Islet precursor cell (in vitro differentiated cells): ENCODE data around the gene WDR1.

Experiments
- DNase-seq: peaks from one replicate; pipeline ENCODE4 v3.0.0-alpha.2; 2018

The WDR1 gene, protein sequence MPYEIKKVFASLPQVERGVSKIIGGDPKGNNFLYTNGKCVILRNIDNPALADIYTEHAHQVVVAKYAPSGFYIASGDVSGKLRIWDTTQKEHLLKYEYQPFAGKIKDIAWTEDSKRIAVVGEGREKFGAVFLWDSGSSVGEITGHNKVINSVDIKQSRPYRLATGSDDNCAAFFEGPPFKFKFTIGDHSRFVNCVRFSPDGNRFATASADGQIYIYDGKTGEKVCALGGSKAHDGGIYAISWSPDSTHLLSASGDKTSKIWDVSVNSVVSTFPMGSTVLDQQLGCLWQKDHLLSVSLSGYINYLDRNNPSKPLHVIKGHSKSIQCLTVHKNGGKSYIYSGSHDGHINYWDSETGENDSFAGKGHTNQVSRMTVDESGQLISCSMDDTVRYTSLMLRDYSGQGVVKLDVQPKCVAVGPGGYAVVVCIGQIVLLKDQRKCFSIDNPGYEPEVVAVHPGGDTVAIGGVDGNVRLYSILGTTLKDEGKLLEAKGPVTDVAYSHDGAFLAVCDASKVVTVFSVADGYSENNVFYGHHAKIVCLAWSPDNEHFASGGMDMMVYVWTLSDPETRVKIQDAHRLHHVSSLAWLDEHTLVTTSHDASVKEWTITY

DNA sequence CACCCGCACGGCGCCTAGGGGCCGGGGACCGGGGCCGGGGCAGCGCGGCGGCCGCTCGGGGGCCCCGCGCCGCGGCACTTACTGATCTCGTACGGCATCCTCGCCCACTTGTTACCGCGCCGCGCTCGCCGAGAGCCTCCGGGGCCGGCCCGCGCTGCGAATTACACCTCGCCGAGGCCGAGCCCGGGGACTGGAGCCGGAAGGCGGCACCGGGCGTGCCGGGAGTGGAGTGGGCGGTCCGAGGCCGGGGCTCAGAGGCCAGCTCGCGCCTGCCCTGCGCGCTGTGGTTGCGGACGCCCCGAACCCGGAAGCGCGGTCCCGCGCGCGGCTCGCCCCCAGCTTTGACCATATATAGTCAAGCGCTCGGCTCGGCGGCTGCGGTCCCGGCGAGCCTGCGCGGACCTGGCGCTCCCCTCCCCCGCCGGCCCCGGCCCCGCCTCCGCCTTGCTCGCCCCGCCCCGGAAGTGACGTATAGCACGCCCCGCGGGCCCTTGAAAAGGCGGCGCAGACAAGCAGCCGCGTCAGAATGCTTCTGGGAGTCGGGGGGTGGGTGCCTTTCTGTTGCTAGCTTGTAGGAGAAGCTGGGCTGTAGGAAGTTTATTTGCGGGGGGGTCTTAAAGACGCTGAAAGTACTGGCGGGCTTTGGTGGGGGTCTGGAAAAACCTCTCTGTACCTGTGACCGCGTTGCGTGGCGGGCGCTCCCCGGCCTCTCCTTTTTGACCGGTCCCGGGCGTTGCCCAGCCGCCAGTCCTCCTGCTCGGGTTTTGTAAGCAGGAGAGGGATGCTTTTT is at the start of gene WDR1:
Gene WDR1, minus strand, starts transcription at position 231 of the 790 bp plus-strand sequence. Its CDS starts 133 bp downstream, at position 98.
- DNase-seq = peak; percentile 98

DNA sequence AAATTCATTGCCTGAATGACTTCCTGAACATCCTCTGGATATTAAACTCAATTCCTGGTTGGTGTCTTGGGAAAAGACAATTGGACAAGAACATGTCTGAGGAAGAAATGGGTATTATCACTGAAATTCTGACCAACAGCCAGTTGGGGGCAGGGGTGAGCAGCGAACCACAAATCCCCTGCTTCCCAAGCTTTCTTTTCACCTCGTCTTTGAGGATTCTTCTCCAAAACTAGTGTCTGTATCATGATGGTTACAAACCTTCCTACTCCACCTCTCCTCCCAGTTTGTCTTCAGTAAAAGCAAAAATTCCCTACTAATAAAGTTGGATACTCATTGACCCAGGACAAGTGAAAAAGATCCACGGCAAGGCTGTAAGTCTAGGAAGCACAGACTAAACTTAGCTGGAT is 48.3 kb upstream of the WDR1 start:
- peak; percentile 73 for DNase-seq

DNA sequence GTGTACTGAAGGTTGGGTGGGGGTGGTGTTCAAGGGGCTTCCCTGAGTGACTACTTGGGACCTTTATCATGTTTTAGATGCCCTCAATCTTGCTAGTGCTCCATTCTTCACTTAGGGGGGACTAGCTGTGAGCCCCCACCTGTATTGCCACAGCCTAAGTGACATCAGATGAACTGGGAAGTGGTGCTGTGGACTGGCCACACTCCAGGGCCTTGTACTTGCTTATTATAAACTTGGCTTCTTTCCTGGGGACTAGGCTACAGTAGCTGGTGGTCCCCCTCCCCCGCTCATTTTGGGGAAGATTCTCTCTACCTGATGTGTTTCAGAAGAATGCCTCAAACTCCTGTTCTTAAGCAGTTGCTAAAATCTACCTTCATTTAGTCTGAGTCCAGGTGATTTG is 46.7 kb upstream of the WDR1 start:
- no peak for DNase-seq

DNA sequence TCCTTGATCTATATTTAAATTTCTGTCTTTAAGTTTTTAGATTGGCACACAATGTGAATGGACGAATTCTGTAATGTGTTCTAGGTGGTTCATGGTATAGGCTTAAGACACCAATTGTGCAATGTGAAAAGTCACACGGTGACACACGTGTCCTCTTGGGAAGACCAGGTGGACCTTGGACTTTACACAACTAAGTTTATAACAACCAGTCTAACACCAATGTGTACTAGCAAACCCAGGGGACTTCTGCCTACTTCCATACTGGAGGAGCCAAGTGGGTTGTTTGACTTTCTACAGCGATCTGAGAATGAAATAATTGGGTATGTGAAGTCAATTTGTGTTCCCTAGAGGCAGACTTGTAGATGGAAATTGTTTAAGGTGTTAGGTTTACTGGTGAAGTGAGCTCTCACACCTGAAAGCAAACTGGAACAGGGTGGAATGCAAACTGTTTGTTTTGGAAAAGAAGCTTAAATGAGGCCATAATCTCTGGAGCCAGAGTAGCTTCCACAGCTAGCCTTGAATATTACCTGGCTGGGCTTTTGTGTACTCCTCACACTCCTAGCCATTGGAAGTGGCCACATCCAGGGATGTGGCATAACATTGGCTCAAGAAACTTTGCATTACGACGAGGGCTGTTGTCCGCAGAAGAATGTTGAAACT is 45.9 kb upstream of the WDR1 start:
- DNase-seq = no peak

DNA sequence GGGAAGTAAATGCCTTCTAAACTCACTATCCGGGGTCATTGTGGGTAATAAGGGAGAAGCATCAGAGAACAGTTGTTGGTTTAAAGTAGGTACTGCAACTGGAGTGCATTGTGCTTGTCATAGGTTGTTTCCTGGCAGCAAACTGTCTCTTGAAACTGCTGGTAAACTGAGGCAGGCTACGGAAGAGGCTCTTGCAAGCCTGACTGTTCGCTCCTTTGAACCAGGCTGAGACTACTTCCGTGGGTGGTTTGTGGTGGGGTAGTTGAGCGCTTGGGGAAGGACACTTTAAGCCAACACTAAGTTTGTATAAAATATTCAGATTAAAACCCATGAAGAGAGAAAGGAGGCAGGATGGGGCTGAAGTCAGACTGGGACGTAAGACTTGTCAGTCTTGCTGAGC is 45.2 kb upstream of the WDR1 start:
- no peak for DNase-seq

DNA sequence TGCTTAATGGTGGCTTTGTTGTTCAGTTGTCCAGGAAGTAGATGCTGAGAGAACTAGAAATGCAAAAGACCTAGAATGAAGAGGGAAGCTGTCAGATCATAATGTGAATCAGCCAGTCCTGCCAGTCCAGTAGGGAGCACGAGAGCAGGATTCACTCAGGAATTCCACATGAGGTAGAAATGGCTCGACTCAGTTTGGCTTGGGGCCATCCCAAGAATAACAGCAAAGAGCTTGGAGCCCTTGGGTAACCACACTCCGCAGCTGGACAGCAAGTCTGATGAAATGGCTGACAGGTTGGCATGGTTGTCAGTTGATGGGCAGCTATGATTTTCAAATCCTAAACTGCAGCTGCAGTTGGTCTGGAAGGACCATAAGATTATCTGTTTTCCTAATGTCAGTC is 44.5 kb upstream of the WDR1 start:
- DNase-seq = no peak

DNA sequence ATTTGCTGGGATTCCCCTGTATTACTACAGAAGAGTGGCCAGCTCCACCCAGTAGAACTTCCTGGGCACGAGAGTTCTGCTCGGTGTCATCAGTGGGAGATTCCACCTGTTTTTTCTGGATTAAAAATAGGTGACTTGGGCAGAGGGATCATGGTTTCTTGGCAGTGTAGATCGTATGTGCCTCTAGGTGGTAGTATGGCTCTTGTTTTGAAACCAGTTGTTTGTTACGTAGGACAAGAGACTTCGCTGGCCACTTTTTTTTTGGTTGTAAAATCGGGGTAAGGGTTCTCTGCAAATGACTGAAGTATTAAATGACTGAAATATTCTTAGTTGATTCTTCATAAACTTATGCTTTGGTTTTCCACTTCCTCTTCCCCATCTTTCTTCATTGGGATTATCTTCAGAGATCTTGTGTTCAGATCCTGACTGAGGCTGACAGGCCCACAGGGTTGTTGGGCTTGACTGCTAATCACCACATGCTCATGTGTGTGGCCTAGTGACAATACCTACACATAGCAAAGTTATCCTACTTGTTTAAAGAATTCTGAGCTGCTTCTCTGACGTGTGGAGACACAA is 43.8 kb upstream of the WDR1 start:
- no peak for DNase-seq

DNA sequence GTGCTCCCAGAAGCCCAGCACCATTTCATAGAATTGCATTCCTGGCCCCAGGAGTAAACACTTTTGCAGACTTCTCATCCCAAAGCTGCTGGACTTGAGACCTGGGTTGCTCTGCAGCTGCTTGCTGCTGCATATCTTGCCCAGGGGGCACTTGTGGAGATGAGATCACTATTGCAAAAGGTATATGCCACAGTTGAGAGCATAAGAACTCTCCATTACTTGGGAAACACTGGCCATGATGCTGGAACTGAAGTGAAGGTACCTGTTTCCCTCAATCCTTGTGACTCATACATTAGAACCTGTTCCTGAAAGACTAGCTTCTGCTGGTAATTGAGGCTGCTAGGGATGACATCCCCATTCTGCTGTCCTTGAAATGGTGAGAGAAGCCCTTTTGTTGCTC is 43.1 kb upstream of the WDR1 start:
- peak; percentile 65 for DNase-seq

DNA sequence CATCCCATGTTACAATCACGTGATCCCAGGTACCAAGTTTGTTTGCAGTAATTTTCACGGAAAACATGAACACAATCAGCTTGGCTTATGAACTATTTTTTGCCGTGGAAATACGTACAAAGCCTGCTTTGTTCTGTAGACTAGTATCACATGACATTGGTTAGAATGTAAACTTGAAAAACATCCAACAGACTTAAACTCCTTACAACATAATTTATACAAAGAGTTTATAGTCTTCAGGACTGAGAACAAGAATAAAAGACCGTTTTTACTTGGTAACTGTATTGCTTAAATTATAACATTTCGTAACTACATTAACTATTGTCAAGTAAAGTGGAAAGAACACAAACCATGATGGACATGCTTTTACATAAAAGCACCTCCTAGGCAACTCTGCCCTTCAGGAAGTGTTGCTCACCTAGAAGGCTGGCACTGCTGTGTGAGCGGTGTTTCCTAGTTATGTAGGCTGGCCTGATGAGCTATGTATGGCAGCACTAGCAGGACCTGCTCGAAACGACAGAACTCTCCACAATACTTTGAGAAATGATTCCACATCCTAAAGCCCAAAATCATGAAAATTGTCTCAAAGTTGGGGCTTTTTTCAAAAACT is 41.8 kb upstream of the WDR1 start:
- no peak for DNase-seq

DNA sequence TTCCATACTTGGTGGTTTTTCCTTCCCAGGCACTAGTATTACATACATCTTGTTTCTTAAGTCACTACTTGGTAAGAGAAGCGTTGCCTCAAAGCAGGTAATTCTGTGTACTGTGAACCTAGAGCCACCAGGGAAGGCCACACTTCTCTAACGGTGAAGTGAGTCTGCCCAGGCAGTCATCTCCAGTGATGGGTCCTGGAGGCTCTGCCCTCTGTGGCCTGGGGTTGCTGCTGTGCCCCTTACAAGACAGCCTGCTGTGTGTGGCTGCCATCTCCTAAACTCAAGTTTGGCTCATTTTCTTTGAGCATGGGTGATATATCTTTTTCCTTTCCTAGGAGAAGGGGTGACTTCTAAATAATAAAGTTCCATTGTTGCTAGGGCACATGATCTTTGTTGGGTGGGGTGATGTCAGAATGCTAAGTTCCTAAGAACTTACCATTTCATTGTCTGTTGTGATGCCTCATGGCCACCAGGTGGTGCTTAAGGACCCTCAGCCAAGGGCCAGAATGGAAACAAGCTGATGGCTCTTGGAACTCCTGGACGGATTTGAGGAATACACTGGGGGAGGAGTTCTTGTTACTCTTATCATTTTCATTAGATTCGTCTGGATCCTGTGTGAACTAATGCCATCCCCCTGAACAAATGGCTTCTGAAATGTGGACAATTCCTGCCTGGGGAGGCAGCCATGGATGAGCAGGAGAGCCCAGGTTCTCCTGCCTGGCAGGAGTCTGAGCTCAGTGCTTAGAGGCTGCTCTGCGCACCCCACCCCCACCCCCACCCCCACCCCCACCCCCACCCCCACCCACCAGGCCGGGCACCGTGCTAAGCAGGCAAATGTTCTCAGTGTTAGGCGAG is 41.1 kb upstream of the WDR1 start:
- peak; percentile 82 for DNase-seq

DNA sequence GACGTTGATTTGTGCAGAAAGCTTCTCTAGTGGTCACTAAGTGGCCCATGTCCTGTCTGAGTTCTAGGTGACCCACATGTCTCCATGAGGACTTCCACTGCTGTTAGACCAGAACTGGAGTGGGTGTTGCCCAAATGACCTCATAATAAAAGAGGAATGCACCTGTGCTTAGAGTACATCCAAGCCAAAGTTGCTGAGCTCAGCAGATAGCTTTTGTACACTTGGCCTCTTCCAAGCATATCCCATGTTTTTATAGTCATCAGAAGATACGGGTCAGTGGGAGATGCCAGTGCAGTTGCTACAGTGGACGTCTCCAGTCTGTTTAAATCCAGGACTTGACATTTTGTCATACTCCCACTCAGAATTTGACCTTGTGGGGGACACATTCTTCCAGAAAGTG is 37.6 kb upstream of the WDR1 start:
- DNase-seq = no peak

DNA sequence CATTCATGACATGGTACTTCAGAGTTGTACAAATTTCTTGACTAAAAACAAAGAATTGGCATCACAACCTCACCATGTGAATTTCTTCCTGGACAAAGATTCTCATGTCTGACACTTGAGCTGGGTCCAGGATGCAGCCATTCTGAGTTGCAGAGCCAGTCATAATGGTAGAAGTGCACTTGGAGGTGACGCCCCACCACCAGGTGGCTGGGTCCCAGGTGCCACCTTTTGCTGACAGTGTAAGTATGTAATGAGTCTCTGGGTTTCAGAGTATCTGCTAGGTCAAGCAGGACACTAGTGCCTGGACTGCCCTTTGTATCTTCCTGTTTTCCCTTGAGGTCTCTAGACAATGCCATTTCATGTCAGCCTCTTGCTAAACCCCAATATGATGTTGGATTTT is 36.6 kb upstream of the WDR1 start:
- DNase-seq = no peak

DNA sequence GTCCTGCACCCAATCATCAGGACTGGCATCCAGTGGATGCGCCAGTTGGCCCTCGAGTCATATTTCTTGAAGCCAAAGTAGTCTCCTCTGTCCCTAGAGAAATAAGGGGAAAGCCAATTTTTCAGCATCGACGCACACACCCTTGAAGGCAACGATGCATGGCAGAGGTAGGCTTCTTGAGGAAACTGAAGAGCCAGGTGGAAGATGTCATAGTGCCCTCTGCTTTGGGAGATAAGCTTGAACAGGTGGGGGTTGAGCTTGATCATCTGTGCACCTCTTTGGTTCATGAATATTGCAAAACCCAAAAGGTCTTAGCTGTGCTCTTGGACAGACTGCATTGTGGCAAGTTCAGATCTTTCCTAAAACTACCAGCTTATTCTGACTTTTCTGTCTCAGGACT is 34.6 kb upstream of the WDR1 start:
- no peak for DNase-seq

DNA sequence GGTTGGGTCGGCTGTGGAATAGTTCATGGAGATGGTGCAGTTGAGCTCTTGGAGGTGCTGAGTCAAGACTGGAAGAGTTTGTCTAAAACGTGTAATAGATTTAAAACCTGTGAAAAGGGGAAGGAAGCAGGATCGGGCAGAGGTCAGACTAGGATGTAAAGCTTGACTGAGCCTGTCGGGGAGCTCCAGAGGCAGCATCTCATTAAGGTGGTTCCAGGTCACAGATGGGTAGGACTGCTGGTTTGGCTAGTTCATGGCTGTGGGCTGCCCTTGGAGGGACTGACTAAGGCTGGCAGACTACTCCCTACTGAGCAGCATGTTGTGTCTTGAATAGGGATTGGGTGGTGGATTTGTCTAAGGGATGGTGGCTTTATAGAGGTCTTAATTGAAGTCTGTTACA is 28.4 kb upstream of the WDR1 start:
- no peak for DNase-seq

DNA sequence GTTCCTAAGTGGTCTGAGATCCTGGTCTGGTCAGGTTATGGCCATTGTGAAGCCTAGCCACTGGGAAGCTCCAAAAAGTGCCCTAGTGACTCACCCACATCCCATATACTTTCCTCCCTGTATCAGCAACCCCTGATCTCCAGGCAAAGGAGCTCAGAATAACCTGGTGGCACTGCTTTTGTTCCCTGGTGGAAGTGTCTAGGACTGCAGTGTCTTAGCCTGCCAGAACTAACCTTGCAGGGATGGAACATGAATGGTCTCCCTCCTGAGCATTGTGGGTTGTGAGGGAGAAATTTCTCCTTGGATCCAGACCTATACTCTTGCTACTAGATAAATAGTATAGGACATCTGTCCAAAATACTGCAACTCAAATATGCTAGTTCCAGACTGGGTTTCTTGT is 27.9 kb upstream of the WDR1 start:
- DNase-seq = no peak

DNA sequence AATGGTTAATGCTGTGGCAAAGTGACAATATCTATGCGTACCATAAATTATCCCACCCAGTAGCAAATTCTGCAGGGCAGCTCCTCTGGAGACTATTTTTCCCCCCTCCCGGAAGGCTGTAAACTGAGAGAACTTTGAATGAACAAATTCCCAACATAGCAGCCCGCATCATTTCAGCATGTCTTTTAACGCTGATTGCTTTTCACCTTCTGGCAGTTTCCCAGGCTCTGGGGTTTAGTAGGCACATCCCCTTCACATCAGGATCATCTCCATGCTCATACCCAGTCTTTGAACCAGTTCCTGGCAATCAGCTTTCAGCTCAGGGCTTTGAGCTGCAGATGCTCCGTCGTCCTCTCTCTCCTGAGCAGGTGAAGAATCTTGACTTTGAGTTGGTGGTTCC is 26.6 kb upstream of the WDR1 start:
- no peak for DNase-seq

DNA sequence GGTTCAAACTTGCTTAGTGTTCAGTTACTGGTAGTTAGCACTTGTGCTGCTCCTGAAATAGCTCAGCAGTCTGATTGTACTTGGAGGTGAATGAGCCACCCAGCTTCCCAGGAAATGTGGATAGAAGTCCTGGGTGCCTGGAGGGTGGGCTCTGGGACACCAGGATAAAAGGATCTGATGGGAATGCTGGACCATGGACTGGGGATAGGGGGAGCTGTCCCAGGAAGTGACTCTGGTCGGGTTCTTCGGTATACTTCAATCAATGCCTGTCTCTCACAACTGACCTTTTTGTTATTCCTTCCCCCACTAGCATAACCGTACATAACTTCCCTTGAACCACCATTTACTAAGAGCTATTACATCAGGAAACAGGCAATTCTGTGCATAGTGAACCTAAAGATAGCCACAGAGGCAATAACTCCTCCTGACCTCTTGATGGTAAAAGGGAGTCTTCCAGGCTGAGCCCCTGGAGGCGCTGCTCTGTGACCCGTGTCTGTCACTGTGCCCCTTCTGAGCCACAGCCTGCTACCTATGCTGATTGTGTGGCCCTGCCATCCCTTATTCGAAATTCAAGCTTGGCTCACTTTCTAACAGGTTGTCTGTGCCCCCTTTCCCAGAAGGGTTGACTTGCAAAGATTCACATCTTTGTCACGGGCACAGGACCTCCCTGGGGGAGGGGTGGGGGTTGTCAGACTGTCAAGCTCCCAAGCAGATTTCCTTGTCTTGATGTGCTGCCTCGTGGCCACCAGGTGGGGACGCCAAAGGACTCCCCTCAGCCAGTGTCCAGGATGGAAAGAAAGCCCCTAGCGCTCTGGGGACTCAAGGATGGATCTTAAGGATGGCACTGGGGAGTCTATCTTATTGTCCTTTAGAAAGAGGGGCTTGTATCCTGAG is 24.5 kb upstream of the WDR1 start:
- DNase-seq = no peak

DNA sequence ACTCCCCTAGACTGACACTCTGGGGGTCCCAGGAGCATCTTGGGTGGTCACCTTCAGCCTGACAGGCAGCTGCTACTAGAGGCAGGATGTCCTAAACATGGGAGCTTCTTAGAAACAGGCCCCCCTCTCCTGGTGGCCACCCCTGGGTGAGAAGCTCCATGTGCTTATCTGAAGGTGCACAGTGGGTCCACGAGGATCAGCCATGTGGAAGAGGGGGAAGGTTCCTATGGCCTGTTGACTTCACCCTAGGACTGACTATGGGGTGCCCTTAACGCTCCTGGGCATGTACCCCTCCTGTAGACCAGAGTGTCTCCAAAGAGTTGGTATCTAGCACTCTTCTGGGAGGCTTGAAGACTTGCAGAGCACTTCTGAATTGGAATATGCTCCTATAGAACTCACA is 22.9 kb upstream of the WDR1 start:
- DNase-seq = no peak

DNA sequence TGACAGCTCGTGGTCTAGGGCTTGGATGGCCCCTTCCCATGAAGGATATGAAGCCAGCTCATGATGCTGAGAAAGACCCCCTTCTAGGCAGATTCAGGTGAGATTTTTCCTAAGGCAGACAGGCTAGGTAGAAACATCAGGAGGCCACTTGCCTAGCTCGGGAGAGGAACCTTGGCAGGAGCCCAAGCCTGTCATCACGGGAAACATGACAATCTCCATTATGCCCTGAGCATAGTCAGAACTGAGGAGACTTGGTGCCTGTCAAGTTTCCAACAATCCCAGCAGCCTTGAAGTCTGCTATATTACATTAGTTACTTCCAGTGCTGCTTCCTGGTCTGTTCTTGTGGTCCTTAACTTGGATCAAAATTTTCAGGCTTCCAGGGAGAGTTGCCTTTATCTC is 18.7 kb upstream of the WDR1 start:
- no peak for DNase-seq

DNA sequence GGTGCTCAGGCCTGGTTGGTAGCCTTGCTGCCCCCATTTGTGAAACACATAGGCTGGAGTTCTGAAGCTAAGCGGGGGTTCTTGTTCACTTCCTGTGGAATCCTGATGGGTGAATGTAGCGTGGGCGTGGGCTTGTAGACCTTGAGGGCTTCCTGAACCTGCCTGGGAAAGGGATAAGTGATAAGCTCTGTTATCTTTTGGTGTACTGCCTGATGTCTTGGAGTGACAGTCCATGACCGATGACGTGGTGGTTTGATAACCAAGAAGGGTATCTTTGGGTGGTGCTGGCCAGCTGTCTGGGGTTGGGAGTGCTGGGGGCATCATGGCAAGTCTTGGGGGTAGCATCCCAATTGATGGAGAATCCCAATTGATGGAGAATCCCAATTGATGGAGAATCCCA is 17.5 kb upstream of the WDR1 start:
- DNase-seq = no peak

DNA sequence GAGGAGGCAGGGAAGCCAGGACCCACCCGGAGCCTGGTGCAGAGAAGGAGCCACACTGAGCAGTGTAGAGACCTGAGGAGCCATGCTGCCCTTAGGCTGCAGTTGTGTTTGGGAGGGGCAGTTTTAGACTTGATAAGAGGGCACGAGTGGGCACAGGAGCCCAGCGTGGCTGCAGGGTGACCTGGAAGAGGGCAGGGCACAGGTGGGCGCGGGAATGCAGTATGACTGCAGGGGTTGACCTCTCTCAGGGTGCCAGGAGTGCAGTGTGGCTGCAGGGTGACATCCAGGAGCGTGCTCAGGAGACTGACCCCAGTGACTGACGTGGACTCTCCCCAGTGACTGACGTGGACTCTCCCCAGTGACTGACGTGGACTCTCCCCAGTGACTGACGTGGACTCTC is 14.6 kb upstream of the WDR1 start:
- DNase-seq = no peak
